ENCODE data around the gene DMRTA2.

DMRTA2 gene

DNA sequence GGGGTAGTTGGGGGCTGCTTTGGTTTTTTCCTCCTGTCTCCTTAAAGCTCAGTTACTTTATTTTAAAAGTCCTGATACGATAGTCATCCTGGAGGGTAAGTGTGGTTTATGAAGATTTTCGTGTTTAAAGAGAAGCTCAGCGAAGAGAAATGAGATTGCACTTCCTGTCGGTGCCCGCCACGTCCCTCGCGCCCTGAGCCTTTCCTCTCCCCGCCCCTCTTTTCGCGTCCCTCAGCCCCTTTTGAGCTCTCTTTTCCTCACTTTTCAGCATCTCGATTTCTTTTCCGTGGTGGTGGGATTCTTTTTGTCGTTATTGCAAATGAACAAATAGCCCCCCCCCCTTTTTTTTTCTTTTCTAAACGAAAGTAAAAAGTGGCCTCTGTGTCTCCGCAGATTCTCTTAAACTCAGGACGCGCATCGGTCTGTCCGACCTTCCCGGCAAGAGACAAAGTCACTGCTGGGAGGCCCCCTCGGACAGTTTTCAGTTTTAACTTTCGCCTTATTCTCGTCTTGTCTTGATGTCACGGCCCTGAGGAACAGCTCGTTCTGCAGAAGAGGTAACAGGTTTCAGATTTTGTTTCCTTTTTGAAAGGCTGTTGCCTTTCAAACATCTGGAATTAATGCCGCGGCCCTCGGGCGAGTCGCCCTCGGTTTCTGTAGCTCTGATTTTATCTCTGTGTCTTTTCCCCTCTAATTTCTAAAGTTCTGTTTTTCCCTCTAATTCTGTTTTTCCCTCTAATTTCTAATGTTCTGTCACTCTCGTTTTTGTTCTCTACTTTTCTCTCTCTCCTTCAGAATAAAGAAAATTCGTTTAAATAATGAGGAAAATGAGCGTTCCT lies 1.0 kb upstream of the DMRTA2 start:
- DNase-seq (ENCODE audit: low read depth in 1 of 2, low spot score in 1 of 2), result no peak

DNA sequence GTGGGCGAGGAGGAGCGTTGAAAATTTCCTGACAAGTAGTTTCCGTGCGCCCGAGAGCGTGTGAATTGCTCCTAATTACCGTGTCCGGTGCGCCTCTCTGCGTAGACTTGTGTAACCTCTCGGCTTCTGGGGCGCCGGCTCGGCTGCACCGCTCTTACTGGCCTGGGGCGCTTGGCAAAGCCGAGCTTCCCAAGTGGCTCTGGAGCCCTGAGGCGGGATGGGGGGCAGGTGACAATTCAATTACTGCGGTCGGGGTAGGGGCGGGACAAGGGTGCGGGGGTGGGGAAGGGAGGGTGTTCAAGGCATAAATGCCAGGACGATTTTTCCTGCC lies 392 bp upstream of the DMRTA2 start:
- DNase-seq (ENCODE audit: low read depth in 1 of 2, low spot score in 1 of 2), result no peak

DNA sequence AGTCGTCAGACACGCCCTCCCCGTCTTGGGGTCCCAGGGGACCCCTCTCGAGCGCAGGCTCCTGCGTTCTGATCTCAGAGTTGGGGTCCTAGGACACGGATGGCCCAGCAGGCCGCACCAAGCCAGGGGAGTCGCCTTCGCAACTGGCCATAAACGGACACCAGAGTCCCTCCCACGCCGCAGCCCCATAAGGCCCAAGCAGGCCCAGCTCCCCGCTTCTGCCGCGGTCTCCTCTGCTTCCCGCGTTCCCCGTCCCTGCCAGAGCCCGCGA lies 633 bp downstream of the DMRTA2 start:
- no peak for DNase-seq (ENCODE audit: low read depth in 1 of 2, low spot score in 1 of 2)

DNA sequence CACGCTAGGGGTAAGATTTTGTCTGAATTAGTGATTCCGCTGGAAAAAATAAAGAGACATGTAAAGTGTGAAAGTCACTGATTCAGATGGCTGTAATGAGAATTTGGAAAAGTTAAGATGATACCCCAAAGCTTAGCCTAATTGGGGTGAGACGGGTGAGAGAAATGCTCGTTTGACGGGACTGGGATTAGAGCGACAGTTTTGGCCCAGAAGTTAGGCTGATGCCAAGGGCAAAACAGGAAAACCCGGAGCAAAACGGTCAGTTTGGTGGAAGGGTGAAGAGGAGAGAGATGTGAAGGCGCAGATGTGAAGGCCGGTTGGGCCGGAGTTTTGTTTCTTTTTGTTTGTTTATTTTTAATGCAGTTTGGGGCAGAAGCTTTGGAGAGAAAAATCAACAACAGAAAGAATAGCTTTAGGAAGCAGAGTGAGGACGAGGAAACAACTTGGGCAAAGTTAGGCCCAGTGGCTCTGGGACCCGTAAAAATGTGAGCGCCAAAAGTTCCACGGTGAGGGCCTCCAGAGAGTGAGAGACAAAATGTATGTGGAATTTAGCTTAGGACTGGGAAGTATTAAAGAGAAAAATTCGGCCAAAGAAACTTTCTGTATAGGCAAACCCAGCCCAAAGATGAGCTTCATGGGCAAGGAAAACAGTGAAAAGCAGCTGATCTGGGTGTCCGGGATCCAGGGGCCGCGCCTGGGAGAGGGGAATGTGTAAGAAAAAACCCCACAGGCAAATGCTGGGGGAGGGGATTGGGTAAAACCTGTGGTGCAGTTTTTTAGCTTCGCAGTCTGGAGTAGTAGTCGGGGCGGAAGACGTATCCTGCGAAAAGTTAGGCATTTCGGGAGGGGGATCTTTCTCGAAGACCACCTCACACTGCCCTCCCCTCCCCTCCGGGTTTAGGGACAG lies 1.2 kb downstream of the DMRTA2 start:
- DNase-seq (ENCODE audit: low read depth in 1 of 2, low spot score in 1 of 2), result no peak

DNA sequence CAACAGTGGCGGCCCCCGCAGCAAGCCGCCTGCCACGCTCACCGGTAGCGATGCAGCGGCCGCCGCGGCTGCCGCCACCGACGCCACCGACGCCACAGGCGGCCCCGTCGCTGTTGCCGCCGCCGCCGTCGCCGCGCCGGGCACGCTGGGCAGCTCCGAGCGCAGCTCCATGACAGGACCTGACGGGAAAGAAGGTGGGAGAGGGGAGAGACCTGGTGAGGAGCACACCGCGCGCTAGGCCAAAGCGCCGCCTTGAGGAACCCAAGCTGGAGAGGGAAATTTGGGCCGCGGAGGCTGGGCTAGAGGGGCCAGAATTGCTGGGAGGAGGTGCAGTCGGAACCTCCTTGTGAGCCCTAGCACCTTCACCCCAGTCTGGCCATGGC lies 1.9 kb downstream of the DMRTA2 start:
- no peak for DNase-seq (ENCODE audit: low read depth in 1 of 2, low spot score in 1 of 2)

DNA sequence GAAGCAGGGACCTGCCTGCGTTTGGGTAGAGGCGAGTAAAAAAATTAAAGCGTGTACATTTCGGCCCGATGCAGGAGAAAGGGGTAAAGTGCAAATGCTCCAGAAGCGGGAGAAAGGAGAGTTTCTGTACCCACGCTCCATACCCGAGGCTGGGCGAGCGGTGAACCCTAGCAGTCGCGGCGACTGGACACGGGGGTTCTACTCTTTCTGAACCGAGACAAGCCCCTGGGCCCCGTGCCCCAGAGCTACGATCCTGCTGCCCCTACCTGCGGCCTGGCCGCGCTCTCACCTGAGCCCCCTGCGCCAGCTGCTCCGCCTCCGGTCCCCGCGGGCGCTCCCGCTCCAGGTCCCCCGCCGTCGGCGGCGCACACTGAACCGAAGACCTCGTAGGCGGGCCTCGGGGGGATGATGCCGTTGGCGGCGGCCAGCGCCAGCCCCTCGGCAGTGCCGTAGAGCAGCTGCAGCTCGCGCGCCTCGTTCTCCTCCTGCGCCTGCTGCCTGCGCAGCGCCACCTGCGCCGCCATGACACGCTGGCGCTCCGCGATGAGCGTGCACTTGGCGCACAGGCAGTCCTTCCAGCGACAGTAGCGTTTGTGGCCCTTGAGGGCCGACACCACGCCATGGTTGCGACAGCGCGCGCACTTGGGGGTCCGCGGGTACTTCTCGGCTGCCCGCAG lies 2.4 kb downstream of the DMRTA2 start:
- DNase-seq (ENCODE audit: low read depth in 1 of 2, low spot score in 1 of 2), result no peak

DNA sequence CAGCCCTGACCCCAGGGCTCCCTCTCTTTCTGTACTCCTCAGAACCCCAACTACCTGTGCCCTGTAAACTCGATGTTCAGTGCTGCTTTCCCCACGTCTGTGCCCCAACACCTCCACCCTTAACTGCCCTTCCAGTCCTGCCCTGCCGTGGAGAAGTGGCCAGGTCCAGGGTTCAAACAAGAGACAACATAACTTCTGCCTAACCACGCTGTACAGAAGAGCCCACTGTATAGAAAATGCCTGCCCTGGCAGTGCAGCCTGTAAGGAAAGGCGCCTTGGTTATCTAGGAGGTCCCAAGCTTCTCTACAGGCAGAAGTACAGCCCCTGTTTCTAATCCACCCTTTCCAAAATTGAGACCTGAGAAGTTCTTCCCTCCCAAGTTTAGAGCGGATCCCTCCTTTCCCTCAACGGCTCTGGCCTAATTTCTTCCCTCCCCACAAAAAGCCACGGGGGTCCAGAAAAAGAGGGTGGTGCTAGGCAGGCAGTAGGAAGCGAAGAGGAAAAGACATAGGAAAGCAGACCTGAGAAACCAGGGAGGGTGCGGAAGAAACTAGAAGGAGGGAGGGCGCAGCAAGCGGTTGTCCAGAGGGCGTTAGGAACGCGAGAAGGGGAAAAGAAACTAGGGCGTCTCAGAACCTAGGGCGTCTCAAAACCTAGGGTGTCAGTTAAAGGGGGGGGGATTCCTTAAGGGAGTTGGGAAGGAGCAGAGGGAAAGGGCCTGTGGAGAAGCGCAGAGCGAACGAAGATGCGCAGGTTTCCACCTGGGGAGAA lies 3.2 kb downstream of the DMRTA2 start:
- DNase-seq (ENCODE audit: low read depth in 1 of 2, low spot score in 1 of 2), result no peak

DNA sequence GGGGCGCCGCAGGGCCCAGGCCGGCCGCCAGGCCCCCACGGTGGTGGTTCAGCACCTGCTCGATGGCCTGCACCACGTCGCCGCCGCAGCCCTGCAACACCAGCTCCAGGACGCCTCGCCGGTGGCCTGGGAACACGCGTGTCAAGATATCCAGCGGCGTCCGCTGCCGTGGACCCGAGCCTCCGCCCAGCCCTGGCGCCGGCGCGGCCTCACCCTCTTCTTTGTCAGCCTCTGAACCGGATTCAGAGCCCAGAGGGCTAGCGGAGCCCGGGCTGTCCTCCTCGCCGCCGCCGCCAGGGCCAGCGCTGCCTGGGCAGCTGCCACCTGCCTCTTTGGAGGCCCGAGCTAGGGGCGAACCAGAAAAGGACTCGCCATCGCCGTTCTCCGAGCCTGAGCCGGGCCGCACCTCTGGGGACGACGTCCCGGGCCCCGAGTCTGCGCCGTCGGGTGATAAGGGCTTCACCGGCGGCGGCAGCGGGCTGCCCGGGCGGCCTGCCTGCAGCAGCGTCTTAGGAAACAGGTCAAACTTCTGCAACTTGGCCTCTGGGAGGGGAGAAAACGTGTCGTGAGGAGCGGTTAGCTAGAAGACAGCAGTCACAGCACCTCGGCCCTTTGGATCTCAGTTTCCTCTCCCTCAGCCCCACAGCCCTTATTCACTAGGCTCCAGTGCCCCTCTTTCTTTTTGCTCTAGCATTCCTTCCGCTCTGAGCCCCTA lies 3.9 kb downstream of the DMRTA2 start:
- no peak for DNase-seq (ENCODE audit: low read depth in 1 of 2, low spot score in 1 of 2)

DNA sequence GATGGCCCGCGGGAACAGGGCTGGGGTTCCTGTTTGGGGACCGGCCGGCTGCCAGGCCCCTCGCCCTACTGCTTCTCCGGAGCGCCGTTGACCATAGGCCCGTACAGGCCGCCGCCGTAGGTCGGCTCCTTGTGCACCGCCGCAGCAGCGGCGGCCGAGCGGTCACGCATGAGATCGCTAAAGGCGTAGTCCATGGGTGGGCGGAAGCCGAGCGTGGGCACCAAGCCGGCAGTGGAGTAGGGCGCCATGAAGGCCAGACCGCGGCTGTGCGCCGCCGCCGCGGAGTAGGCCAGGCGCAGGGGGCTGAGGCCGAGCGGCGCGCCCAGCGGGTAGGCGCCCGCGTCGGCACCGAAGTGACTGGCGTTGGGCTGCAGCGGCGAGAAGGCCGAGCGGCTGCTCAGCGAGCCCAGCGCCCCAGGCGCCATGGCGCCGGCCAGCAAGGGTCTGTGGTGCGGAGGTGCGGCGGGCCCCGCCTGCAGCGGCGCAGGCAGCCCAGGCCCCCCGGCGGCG lies 4.6 kb downstream of the DMRTA2 start:
- no peak for DNase-seq (ENCODE audit: low read depth in 1 of 2, low spot score in 1 of 2)

DNA sequence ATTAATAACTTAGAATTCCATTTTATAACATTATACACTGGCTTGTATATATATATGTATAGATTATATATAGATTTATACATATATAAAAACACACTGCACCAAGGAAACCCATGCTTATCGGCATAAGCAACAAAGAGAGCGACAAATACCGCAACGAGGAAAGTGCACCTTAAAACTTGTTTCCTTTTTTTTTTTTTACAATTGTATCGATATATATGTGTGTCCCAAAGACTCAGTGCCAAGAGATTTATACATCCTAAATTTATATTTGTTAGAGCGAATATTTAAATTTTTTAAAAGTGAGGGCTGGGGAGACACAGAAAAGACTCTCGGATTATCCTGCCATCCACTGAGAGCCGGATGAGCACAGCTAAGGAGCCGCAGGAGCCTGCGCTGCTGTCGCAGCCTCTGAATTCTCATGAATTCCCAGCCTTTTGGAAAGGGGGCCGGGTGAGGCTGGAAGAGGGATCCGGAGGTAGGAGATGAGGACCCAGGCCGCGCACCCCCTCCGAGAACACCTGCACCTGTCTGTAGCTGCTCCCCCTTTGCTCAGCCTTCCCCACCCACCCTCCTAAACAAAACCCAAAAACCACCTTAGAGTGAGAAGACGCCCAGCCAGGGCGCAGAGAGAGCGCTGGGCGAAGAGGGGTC lies 5.2 kb downstream of the DMRTA2 start:
- no peak for DNase-seq (ENCODE audit: low read depth in 1 of 2, low spot score in 1 of 2)

DNA sequence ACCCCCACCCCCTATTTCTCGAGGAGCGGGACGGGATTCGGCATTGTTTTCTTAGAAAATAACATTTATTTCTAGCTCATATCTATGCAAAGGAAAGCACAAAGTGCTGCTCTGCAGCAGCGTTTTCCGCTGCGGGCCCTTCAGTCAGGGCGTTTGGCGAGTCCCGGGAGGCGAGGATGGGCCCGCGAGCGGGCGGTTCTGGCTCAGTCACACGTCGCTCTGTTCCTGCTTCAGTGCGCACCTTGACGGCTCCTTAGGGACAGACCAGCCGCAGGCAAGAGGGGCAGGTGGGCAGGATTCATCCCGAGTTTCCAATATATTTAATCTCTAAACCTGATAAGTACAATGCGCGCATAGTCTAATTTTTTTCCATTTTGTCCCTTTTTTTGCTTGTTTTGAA lies 5.7 kb downstream of the DMRTA2 start:
- DNase-seq (ENCODE audit: low read depth in 1 of 2, low spot score in 1 of 2), result no peak

DNA sequence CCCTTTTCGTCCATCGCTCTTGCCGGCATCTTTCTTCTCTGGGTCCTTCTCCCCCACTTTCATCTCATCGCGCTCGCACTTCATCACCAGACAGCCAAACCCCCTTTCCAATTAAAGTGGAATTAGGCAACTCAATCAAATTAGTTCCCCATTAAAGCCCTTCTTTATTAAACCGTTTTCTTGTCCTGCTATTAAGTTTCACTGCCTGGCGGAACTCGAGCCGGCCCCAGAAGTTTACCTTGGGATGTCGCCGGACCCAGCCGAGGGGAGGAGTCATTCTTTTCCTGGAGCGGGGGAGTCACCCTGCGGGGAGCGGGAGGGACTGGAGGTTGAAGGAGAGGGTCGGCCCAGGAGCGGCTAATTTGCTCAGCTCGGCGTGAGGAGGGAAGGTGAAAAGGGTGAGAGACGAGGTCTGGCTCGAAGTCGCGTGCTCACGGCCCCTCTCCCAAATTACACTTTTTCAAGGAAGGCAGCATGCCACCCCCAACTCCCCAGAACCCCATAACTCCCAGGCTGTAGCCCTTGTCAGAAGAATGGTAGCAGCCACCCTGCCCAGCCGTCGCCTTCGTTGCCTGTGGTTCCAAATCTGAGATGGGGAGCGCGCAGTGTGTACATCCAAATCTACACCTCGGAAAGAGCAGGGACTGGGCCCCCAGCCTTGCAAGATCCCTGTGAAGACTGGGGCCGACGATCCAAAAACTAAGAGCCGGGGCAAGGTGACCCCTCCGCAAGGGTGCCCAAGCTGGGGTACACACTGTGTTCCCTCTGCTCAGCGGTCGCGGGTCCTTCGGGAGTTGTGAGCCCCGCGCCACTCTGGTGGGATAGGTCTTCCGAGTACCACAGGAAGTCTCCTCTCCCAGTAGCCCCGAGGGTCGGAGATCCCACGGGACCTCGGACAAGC lies 6.4 kb downstream of the DMRTA2 start:
- no peak for DNase-seq (ENCODE audit: low read depth in 1 of 2, low spot score in 1 of 2)

DNA sequence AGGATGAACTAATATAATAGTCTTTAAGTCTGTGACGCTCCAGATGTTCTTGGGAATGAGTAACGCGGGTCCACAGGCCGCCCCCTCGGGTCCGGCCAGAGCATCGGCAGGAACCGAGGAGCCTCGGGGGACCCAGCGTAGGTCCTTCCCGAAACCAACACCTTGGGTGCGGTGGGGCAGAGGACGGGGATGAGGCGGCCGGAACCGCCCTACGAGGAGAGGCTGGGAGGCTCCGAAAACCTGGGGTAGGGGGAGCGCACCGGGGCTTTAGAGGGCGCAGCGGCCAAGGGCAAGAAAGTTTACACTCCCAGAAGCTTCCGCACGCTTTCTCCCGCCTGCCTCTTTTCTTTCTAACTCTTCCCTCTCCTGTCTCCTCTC lies 7.1 kb downstream of the DMRTA2 start:
- no peak for DNase-seq (ENCODE audit: low read depth in 1 of 2, low spot score in 1 of 2)

DNA sequence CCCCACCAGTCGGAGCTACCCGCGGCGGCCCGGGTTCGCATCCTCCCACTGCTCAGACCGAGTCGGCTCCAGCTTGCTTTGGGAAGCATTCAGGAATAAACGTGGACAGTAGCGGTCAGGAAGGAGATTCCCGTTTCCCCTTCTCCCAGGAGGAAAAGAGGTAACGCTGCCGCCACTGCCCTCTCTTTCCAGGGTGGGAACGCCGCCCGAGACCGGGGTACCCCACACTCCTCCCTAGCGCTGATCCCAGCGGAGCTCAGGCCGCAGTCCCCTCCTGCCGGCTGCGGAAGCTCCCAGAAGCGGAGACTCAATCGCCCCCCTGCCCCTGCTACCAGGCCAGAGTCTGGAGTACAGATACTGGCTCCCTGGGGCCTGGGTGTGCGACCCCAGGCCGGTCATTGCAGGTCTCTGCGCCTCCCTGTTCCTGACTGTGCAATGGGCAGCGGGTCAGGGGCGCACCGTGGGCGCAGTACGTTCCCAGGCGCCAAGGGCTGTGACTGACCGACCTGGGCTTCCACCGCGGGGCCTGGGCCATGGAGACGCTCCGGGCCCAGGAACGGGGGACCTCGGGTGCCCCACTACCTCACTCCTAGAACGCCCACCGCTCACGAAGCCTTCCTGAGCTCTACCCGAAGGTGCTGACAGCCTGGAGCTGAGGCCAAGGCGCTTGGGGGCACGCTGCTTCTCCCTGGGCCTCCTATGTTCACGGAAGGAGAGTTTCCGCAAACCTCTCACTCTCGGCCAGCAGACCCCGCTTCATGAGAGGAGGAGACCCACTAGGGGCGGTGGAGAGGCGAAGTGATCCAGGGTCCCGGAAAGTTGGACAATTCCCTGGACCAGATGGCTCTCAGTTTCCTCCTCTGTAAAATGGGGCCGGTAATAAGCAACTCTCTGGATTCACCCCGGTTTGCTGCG lies 7.8 kb downstream of the DMRTA2 start:
- DNase-seq (ENCODE audit: low read depth in 1 of 2, low spot score in 1 of 2), result no peak

DNA sequence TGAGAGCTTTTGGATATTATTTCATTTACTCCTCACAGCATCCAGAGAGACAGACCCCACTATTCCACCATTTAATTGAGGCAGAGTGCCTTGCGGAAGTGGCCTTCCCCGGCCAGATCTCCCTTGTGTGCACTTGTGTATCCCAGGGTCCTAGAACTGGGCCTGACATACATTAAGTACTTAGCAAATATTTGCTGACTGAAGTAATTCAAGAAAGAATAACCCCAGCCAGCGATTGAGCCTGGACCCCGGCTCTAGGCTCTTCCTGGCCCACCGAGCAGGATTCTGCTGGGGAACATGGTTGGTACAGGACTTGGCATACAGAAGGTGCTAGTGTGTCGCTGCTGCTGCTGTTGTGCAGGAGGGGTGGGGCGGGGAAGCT lies 8.4 kb downstream of the DMRTA2 start:
- no peak for DNase-seq (ENCODE audit: low read depth in 1 of 2, low spot score in 1 of 2)

DNA sequence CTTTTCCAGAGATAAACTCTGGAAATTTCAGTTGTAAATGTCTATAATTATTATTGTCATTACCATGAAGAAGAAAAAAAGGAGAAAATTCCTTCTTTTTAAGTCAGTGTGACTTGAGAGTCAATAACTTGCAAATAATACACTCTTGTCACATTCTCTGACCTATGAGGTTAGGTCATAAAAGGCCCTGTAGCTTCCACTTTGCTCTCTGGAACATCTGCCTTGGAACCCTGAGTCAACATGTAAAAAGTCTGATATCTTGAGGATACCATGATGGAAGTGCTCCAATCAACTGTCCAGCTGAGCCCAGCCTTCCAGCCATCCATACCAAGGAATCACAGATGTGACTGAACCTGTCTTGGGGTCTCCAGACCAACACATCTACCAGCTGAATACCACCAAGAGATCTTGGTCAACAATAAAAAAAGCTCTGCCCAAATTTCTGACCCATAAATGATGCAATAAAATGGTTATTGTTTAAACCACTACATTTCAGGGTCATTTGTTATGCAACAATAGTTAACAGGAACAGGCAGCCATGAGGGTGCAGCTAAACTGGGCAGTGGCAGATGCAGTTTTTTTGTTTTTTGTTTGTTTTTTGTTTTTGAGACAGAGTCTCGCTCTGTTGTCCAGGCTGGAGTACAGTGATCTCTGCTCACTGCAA lies 10.3 kb downstream of the DMRTA2 start:
- DNase-seq (ENCODE audit: low read depth in 1 of 2, low spot score in 1 of 2), result no peak

DNA sequence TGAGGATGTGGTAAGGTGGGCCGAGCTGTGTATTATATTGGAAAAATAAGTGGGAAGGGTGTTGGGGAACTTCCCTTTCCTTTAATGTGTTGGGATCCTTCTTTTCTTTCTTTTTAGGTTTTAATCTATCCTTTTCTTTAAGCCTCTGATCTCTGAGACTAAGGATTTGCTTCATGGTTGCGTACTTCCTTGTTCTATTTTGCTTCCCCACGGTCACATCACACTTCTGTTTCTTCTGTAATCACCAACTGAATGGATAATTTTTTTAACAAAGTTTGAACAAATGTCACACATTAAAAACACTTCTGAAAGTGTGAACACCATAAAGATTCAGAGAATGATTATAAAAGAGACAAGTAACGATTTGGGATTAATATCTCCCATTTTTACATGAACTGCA lies 17.4 kb downstream of the DMRTA2 start:
- DNase-seq (ENCODE audit: low read depth in 1 of 2, low spot score in 1 of 2), result no peak

Measured in activated T-helper 1 cell treated with anti-CD3 and anti-CD28 coated beads, Interleukin-2, amount 50 U/mL, for 16 hours (primary cell).